Limb (tissue), 2 donors: ENCODE data around the gene CMTM3.
A peak's percentile ranks its signal among the peaks of the same experiment; 100 is the strongest.
"Not testable (repeated sequence)": the region's sequence is repeated elsewhere in the genome, so short reads cannot be mapped to it uniquely, and the experiment has no call there.

ENCODE experiments used
- DNase-seq, 2 donors: peaks; one replicate each; pipeline ENCODE4 v3.0.0-alpha.2; 2016; ENCODE audit errors: extremely low spot score in 2 of 2

CMTM3 gene

DNA sequence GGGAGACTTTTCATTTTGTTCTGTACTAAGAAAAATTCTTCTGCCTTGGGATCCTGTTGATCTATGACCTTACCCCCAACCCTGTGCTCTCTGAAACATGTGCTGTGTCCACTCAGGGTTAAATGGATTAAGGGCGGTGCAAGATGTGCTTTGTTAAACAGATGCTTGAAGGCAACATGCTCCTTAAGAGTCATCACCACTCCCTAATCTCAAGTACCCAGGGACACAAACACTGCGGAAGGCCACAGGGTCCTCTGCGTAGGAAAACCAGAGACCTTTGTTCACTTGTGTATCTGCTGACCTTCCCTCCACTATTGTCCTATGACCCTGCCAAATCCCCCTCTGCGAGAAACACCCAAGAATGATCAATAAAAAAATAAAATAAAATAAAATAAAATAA lies 27.1 kb downstream of the CMTM3 start:
- DNase-seq: not testable (repeated sequence)

DNA sequence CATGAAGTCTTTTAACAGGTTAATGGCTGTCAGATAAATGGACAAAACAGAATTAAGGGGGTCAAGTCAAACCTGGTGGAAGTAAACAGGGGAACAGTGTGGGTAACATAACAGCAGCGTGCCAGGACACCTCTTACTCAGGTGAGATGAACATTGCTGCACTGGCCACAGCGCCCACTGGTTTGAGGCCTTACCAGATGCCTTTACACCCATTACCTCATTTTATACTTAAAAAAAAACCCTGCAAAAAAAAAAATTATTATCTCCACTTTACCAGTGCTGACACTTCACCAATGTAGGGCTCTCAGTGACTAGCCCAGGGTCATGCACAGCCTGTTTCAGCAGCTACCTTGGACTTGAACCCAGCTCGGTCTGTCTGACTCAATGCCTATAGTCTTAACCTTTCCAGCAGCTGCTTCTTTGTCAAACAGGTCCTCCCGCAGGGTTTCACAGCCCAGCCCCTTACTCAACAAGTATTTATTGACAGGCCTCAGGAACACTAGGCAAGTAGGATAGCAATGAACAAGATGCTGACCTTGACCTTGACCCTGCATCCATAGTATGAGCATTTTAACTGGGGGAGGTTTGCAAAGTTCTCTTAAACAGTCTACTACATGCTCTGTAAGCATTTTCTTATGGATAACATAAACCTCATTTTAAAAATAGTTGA lies 30.2 kb downstream of the CMTM3 start:
- no peak for DNase-seq

DNA sequence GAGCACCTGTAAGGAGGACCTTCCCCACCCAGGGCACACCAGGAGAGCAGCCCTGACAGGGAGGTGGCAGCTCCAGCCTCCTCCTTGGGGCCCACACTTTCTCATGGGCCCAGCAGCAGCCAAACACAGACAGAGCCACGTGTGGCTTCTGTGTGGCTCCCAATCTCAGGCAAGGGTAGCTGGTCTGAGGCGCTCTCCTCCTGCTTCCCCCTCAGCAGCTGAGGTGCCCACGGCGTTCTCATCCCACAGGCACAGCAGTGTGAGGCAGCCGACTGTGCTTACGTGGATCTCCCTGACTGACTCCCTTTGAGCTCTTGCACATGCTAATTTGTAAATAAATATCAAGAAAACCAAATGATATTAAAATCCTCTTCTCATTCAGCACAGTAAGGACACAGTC lies 30.9 kb downstream of the CMTM3 start:
- no peak for DNase-seq

DNA sequence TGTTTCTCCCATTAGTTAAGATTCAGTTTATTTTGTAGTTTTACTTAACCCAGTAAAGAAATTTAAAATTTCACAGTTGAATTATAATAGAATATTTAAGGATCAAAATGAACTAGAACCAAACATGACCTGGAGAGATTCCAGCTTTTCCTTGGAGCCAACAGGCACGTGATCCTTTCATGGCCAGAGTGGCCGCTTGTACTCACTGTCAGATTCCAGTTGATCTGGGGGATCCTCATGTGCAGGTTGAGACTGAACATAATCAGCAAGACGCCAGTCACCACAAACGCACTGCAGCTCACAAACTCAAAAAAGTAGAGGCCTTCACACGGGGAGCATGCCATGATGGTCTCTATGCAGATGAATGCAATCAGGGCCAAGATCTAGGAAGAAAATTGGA lies 31.7 kb downstream of the CMTM3 start:
- DNase-seq: no peak

GRCh38 chr16:66637806-66638205 lies 33.3 kb downstream of the CMTM3 start:
- no peak for DNase-seq

DNA sequence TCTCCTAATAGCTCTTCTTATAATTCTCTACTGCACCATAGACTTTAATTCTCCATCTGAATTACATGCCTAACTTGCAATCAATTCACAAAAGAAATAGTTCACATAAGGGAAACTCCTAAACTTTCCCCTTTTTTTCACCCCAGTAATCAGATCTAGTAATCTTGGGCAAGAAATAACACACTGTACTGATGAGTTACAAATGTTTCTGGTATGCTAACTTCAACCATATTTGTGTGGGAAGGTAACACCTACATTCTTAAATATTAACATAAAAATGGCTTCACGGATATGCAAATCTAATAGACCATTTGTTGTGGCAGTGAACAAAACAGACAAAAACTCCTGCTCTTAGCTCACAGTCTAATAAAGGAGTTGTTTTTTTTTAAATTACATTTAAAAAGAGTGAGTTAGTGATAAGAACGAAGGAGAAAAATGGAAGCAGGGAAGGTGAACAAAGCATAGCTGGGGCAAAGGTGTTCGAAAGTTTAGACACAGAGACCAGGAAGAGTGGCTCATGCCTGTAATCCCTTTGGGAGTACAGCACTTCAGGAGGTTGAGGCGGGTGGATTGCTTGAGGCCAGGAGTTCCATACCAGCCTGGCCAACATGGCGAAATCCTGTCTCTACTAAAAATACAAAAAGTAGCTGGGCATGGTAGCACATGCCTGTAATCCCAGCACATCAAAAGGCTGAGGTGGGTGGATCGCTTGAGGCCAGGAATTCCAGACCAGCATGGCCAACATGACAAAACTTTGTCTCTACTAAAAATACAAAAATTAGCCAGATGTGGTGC lies 34.8 kb downstream of the CMTM3 start:
- no peak for DNase-seq

DNA sequence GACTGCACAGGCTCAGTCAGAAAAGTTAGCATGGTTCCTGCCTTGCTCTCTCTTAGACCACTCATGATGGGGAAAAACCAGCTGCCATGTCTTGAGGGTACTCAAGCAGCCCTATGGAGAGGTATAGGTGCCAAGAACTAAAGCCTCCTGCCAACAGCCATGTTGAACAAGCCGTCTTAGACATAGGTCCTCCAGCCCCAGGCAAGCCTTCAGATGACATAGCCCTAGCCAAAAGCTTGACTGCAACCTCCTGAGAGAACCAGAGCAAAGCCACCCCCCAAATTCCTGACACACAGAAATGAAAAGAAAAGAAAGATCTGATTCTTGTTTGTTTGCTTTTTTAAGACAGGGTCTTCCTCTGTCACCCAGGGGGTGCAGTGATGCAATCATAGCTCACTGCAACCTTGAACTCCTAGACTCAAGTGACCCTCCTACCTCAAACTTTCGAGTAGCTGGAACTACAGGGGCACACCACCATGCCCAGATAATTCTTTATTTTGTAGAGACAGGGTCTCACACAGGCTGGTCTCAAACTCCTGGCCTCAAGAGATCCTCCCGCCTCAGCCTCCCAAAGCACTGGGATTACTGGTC lies 36.3 kb downstream of the CMTM3 start:
- DNase-seq: no peak

DNA sequence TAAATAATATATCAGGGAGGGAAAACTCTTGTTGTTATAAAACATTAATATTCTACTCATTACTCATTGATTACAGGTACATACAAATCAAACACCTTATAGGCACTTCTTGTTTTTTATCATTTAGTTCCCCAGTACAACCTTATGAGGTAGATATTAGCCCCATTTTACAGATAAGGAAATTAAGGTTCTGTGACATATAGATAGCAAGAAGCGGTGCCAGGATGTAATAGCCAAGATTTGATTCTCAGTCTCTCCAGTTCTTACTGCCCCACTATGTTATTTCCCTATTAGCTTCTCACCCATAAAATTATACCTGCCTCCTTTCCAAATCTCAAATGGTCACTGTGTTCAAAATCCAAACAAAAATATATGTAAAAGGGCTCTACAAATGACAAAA lies 36.9 kb downstream of the CMTM3 start:
- no peak for DNase-seq

GRCh38 chr16:66647866-66648265 lies 43.4 kb downstream of the CMTM3 start:
- no peak for DNase-seq

- DNase-seq: no peak
Measured at GRCh38 chr16:66649167-66649566, 44.7 kb downstream of the CMTM3 start.

GRCh38 chr16:66649636-66650205 lies 45.2 kb downstream of the CMTM3 start:
- DNase-seq: no peak

GRCh38 chr16:66650707-66651473 lies 46.4 kb downstream of the CMTM3 start:
- DNase-seq: peak; percentile 91 to 93

DNA sequence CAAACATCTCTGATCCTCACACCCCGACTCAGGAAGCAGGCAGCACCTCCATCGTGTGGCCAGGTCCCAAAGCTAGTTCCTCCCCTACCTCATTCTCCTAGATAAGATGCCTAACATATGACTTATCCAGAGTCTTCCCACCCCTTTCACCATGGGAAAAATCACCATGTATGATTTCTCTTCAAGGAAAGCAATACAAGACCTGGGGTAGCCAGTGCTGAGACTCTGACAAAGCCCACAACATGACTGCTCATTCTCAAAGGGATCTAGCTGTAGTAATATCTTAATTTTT lies 46.9 kb downstream of the CMTM3 start:
- no peak for DNase-seq

DNA sequence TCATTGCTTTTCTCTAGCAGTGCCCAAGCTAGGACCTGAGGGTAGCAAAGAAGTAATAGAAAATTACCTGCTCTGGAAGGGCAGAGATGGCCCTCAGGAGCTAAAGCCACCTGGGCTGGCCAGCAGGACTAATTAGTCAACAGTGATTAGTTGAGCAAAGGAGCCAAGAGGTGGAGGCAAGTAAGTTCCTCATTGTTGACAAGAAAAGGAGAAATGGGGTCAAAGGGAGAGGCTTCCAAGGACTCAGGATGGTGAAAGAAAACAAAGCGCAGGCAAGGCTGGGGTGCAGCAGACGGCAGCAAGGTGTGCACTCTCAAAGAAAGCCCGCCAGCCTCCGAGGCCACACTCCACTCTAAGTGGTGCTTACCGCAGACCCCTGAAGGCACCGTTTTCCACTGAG lies 47.5 kb downstream of the CMTM3 start:
- no peak for DNase-seq

DNA sequence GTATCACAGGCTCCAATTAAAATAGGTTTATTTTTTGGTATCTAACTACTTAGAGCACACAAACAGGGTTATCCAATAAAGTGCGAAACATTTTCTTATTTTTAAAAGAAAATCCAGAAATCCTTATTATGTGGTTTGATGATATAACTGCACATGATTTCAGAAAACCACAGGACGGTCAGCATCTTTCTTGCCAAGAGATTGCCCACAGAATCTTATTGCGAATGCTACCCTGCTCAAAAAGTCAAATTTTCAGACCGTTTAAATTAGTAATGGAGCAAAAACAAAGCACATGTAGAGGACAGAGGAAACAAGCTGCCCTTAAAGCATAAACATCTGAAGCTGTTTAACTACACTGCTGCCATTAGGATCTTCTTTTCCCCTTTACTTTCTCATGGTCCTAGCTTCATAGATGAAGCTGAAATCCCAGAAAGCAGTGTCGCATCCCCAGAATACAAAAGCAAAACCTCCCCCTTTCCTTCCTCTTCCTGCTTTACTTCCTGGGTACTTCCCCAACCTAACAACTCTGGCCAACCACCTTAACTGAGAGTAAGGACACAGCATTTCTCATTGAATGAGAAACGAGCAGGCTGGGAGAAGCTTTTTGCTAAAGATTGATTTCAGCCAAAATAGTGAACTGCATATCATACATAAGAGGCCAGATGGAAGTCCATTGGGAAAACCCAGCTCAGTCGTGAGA lies 48.3 kb downstream of the CMTM3 start:
- no peak for DNase-seq

GRCh38 chr16:66653581-66654350 lies 49.3 kb downstream of the CMTM3 start:
- DNase-seq: no peak

GRCh38 chr16:66656547-66656946 lies 52.0 kb downstream of the CMTM3 start:
- no peak for DNase-seq

- DNase-seq: no peak
Measured at GRCh38 chr16:66658143-66658859, 53.8 kb downstream of the CMTM3 start.

GRCh38 chr16:66658860-66659190 lies 54.3 kb downstream of the CMTM3 start:
- DNase-seq: no peak
